Osteoblast (primary cell): Measurements from ENCODE around the gene PHLDB2. TPM values are rescaled to one million over a fixed set of nuclear protein-coding genes. Genes with fewer than 3 reads are reported as not detected.
A peak's percentile ranks its signal among the peaks of the same experiment; 100 is the strongest.

Source experiments
- DNase-seq: peaks from one replicate; pipeline ENCODE4 v3.0.0; 2011; ENCODE audit warnings: low spot score, mixed read lengths; ENCODE audit not compliant: insufficient read length; ENCODE audit errors: missing footprints
- H2AFZ ChIP-seq: 2 replicates; pipeline ENCODE4 v1.6.0; 2011; ENCODE audit warnings: mild to moderate bottlenecking, low read length
- H3K27ac ChIP-seq: 2 replicates; pipeline ENCODE4 v1.5.1; 2011; ENCODE audit warnings: mild to moderate bottlenecking, low read depth, low read length, moderate library complexity
- H3K27me3 ChIP-seq: 2 replicates; pipeline ENCODE4 v1.6.0; 2012; ENCODE audit warnings: mild to moderate bottlenecking, control low read depth, inconsistent platforms, low read length, moderate library complexity; ENCODE audit not compliant: insufficient read depth
- H3K36me3 ChIP-seq: 2 replicates; pipeline ENCODE4 v1.5.1; 2011; ENCODE audit warnings: mild to moderate bottlenecking, low read length, control low read depth, moderate library complexity; ENCODE audit not compliant: insufficient read depth
- H3K4me1 ChIP-seq: 2 replicates; pipeline ENCODE4 v1.5.1; 2011; ENCODE audit warnings: mild to moderate bottlenecking, low read length, control low read depth, moderate library complexity; ENCODE audit not compliant: insufficient read depth
- H3K4me2 ChIP-seq: 2 replicates; pipeline ENCODE4 v1.6.0; 2011; ENCODE audit warnings: mild to moderate bottlenecking, low read length; ENCODE audit not compliant: insufficient read depth
- H3K4me3 ChIP-seq: fragments of 200-600 bp; sonication (generic); 3 replicates; pipeline ENCODE4 v1.5.1; 2012; ENCODE audit warnings: mild to moderate bottlenecking, low read length, inconsistent platforms; ENCODE audit not compliant: insufficient read depth
- H3K79me2 ChIP-seq: 2 replicates; pipeline ENCODE4 v1.6.0; 2012; ENCODE audit warnings: mild to moderate bottlenecking, low read length, control low read depth, inconsistent platforms; ENCODE audit not compliant: insufficient read depth
- H3K9me3 ChIP-seq: 2 replicates; pipeline ENCODE4 v1.5.1; 2011; ENCODE audit warnings: low read depth, low read length, control low read depth
- H4K20me1 ChIP-seq: 2 replicates; pipeline ENCODE4 v1.6.0; 2012; ENCODE audit warnings: mild to moderate bottlenecking, low read length, control low read depth; ENCODE audit not compliant: insufficient read depth
- total RNA-seq: library from RNA; depleted of rRNA; stranded (reverse); fragments of >200 nt; gene quantifications from 2 replicates; pipeline ENCODE4 v1.2.3, GENCODE V29; 2012
- TF ChIP-seq, protein P1 (sequence below): IDR thresholded peaks from 2 replicates; pipeline ENCODE4 v1.5.1; 2011; ENCODE audit warnings: mild to moderate bottlenecking, low read depth, low read length, moderate library complexity; ENCODE audit errors: extremely low read depth

The PHLDB2 gene
- total RNA-seq, 1 donor = 107 TPM

DNA sequence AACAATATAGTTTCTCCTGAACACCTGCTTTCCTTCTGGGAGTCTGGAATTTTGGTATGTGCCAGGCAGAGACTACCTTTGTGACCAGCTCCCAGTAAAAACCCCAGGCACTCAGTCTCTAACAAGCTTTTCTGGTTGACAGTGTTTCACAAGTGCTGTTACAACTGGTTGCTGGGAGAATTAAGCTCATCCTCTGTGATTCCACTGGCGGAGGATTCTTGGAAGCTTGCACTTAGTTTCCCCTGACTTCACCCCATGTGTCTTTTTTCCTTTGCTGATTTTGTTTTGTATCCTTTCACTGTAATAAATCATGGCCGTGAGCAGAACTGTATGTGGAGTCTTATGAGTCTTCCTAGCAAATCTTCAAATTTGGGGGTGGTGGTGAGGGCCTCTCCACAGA is 134.0 kb downstream of the PHLDB2 start:
- no peaks in the 10 kb centered on the region for H3K4me1 ChIP-seq
- H4K20me1 ChIP-seq = peaks cover 3% of the 10 kb centered on the region
- no peak overlapping the region for H2AFZ ChIP-seq
- DNase-seq = no peak
- H3K27me3 ChIP-seq = no peaks in the 10 kb centered on the region
- TF ChIP-seq, protein P1, sequence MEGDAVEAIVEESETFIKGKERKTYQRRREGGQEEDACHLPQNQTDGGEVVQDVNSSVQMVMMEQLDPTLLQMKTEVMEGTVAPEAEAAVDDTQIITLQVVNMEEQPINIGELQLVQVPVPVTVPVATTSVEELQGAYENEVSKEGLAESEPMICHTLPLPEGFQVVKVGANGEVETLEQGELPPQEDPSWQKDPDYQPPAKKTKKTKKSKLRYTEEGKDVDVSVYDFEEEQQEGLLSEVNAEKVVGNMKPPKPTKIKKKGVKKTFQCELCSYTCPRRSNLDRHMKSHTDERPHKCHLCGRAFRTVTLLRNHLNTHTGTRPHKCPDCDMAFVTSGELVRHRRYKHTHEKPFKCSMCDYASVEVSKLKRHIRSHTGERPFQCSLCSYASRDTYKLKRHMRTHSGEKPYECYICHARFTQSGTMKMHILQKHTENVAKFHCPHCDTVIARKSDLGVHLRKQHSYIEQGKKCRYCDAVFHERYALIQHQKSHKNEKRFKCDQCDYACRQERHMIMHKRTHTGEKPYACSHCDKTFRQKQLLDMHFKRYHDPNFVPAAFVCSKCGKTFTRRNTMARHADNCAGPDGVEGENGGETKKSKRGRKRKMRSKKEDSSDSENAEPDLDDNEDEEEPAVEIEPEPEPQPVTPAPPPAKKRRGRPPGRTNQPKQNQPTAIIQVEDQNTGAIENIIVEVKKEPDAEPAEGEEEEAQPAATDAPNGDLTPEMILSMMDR = no peak
- no peak overlapping the region for H3K4me2 ChIP-seq
- no peak overlapping the region for H3K4me3 ChIP-seq
- no peak overlapping the region for H3K27ac ChIP-seq
- H3K79me2 ChIP-seq = peaks cover 2% of the 10 kb centered on the region
- H3K36me3 ChIP-seq = peaks cover 24% of the 10 kb centered on the region
- no peaks in the 10 kb centered on the region for H3K9me3 ChIP-seq

DNA sequence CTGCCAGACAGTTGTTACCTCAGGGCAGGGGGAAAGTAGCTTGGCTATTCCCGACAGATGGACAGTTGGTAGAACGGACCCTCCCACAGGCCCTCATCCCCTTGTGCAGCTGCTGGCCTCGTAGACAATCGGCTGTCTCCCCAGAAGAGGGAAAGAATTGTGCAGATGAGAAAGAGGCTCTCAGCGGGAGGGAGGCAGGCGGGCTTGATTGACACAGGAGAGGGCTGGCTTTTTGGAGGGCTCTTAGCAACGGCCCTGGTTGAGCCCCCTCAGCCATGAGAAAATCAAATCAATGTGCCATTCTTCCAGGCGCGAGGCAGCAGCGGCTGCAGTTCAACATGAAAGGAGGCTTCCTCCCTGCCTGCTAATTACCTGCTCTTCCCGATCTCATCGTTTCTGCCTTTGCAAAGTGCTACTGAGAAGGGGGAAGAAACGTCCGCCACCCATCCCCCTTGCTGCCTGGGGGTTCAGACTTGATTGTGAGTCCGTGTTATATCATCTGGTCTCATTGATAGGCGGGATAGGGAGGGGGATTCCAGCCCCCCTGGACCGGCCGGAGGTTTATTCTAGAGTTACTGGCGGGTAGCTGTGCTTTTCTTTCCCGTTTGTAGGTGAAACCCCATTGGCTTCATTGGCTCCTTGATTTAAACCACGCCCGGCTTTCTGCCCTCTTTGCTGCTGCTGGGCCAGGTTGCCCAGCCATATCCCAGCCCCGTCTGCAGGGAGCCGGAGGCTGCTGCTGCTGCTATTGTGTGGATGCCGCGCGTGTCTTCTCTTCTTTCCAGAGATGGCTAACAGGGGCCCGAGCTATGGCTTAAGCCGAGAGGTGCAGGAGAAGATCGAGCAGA is 139.8 kb downstream of the PHLDB2 start, which contains the start of gene TAGLN3:
TAGLN3 (plus strand) TSS at position 287 of the 848 bp plus-strand sequence; CDS start at position 788, 501 bp downstream.
- Histone ChIP-seq H3K27ac (no peak within 1 kb of the TSS), H3K36me3 (no peaks in the 10 kb centered on the region), H3K4me1 (peaks cover 17% of the 10 kb centered on the region), H3K79me2 (no peaks in the 10 kb centered on the region), H3K9me3 (no peaks in the 10 kb centered on the region), H4K20me1 (no peaks in the 10 kb centered on the region), H3K27me3 (no peaks in the 10 kb centered on the region), H3K4me2 (peak within 1 kb of the TSS; percentile 93), H2AFZ (peak within 1 kb of the TSS; percentile 85), H3K4me3 (peak within 1 kb of the TSS; percentile 69)
- TF ChIP-seq, protein P1 = no peak
- DNase-seq = peak; percentile 77

DNA sequence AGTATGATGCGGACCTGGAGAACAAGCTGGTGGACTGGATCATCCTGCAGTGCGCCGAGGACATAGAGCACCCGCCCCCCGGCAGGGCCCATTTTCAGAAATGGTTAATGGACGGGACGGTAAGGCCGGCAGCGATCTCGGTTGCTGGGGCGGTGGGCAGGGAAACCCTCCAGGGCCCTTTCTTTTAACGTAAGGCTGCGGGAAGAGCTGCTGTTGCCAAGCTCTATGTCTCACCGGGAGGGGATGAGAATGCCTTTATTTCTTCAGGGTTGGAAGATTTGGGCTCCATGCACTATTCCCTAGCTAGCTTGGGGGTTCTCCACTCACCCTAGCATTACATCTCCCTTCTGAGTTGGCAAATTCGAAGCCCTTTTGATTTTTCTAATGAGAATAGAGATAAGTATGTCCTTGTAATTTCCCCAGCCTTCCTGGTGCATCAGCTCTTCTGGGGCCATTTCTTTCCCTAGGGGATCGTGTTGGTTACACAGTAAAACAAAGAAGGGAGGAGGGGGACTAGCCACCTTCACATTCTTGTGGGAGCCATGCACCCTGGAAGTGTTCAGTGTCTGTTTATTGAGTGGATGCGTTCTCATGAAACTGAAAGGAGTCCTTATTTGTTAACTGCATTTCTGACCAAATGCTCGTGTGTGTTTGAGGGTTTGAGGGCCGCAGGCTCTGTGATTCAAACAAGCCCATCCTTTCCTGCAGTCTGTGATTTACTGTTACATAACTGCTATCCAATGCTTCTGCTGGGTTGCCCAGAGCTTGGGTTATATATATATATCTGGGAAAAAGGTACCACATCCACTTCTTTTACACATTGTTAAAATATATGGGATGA is 140.6 kb downstream of the PHLDB2 start:
- Histone ChIP-seq H3K79me2 (no peaks in the 10 kb centered on the region), H3K36me3 (no peaks in the 10 kb centered on the region), H4K20me1 (no peaks in the 10 kb centered on the region), H3K27ac (no peak overlapping the region), H3K4me2 (peak overlapping the region; percentile 93), H2AFZ (peak overlapping the region; percentile 85), H3K9me3 (no peaks in the 10 kb centered on the region), H3K4me1 (peaks cover 17% of the 10 kb centered on the region), H3K4me3 (peak overlapping the region; percentile 69), H3K27me3 (no peaks in the 10 kb centered on the region)
- TF ChIP-seq, protein P1 = no peak
- peak; percentile 62 for DNase-seq

DNA sequence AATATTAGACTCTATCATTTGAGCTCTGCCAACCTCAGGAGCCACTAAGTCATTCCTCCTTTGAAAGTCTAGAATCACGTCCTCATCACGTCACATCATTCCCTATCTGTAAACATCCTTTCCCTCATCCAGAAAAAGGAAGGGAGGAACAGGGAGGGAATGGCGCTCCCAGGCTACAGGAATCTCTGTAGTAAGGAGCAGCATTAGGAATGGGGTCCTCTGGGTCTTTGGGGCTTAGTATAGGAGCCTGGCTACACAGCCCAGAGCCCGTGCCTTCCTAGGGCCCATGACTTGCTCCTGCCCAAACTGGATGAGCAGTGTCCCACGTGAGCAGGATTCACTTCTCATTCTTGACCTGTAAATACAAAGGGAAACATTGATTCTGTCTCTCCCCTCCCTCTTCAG is 141.3 kb downstream of the PHLDB2 start:
- H3K79me2 ChIP-seq = no peaks in the 10 kb centered on the region
- H3K36me3 ChIP-seq = no peaks in the 10 kb centered on the region
- H3K9me3 ChIP-seq = no peaks in the 10 kb centered on the region
- no peak overlapping the region for H3K4me3 ChIP-seq
- no peak overlapping the region for H3K27ac ChIP-seq
- no peak overlapping the region for H3K4me2 ChIP-seq
- no peak overlapping the region for H2AFZ ChIP-seq
- TF ChIP-seq, protein P1 = no peak
- no peaks in the 10 kb centered on the region for H4K20me1 ChIP-seq
- H3K4me1 ChIP-seq = peaks cover 22% of the 10 kb centered on the region
- DNase-seq = no peak
- H3K27me3 ChIP-seq = no peaks in the 10 kb centered on the region
